ENCODE data around the gene ARHGAP32. TPM values are rescaled to one million over a fixed set of nuclear protein-coding genes. Genes with fewer than 3 reads are reported as not detected.
"Not testable (repeated sequence)": the region's sequence is repeated elsewhere in the genome, so short reads cannot be mapped to it uniquely, and the experiment has no call there.

Gene ARHGAP32
- total RNA-seq, 2 experiments from 2014 or later = 8.7 to 10.0 TPM

DNA sequence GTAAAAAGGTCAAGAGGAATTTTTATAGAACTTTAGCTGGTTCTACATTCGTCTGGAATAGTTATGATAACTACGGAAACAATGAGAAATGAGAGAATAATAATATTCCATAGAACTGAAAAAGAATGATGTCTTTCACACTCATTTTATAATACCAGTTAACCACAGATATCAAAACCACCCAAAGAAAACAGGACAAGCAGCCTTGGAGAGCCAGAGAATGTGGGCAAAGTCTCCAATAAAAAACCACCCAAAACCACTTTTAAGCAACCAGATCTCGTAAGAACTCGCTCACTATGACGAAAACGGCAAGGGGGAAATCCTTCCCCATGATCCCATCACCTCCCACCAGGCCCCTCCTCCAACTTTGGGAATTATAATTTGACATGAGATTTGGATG lies 60.8 kb downstream of the ARHGAP32 start:
- H3K27ac ChIP-seq (ENCODE audit: low read depth in 1 of 2, low read length in 2 of 2) = no peak overlapping the region
- no peak for ATAC-seq (ENCODE audit: poor library complexity)
- ChIA-PET POLR2A (no interaction called here), CTCF (no interaction called here)
- no peaks in the 10 kb centered on the region for H3K27me3 ChIP-seq (ENCODE audit: control insufficient read depth in 1 of 2, insufficient read depth in 2 of 2, low read length in 2 of 2)
- H3K9me3 Mint-ChIP-seq = no peaks in the 10 kb centered on the region
- no peaks in the 10 kb centered on the region for H3K36me3 Mint-ChIP-seq (ENCODE audit: low read depth)
- H3K4me3 ChIP-seq (ENCODE audit: low read length) = no peak overlapping the region
- TF ChIP-seq, protein P1, sequence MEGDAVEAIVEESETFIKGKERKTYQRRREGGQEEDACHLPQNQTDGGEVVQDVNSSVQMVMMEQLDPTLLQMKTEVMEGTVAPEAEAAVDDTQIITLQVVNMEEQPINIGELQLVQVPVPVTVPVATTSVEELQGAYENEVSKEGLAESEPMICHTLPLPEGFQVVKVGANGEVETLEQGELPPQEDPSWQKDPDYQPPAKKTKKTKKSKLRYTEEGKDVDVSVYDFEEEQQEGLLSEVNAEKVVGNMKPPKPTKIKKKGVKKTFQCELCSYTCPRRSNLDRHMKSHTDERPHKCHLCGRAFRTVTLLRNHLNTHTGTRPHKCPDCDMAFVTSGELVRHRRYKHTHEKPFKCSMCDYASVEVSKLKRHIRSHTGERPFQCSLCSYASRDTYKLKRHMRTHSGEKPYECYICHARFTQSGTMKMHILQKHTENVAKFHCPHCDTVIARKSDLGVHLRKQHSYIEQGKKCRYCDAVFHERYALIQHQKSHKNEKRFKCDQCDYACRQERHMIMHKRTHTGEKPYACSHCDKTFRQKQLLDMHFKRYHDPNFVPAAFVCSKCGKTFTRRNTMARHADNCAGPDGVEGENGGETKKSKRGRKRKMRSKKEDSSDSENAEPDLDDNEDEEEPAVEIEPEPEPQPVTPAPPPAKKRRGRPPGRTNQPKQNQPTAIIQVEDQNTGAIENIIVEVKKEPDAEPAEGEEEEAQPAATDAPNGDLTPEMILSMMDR (IDR thresholded peaks at IDR 0.05) = no peak
- H3K27ac Mint-ChIP-seq = no peak overlapping the region
- no peak overlapping the region for H3K4me3 Mint-ChIP-seq
- intact Hi-C loops (cut with DNase I, micrococcal nuclease) = no loop called here
- no peaks in the 10 kb centered on the region for H3K4me1 Mint-ChIP-seq (ENCODE audit: low read depth)
- H3K9me3 ChIP-seq (ENCODE audit: control insufficient read depth in 1 of 2, insufficient read depth in 1 of 2, low read length in 2 of 2) = no peaks in the 10 kb centered on the region
- no peaks in the 10 kb centered on the region for H3K4me1 ChIP-seq (ENCODE audit: insufficient read depth, low read length)
- no peaks in the 10 kb centered on the region for H3K27me3 Mint-ChIP-seq
- DNase-seq = no peak
- no peaks in the 10 kb centered on the region for H3K36me3 ChIP-seq (ENCODE audit: insufficient read depth, low read length)

DNA sequence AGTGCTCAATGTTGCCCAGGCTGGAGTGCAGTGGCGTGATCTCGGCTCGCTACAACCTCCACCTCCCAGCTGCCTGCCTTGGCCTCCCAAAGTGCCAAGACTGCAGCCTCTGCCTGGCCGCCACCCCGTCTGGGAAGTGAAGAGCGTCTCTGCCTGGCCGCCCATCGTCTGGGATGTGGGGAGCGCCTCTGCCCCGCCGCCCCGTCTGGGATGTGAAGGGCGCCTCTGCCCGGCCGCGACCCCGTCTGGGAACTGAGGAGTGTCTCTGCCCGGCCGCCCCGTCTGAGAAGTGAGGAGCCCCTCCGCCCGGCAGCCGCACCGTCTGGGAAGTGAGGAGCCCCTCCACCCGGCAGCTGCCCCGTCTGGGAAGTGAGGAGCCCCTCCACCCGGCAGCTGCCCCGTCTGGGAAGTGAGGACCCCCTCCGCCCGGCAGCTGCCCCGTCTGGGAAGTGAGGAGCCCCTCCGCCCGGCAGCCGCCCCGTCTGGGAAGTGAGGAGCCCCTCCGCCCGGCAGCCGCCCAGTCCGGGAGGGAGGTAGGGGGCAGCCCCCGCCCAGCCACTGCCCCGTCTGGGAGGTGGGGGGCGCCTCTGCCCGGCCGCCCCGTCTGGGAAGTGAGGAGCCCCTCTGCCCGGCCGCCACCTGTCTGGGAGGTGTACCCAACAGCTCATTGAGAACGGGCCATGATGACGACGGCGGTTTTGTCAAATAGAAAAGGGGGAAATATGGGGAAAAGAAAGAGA lies 63.1 kb downstream of the ARHGAP32 start:
- H3K27ac Mint-ChIP-seq; DNase-seq; POLR2A ChIA-PET; H3K27me3 Mint-ChIP-seq; H3K27ac ChIP-seq (ENCODE audit: low read depth in 1 of 2, low read length in 2 of 2); ATAC-seq (ENCODE audit: poor library complexity); H3K4me1 Mint-ChIP-seq (ENCODE audit: low read depth); CTCF ChIA-PET; H3K9me3 ChIP-seq (ENCODE audit: control insufficient read depth in 1 of 2, insufficient read depth in 1 of 2, low read length in 2 of 2); H3K36me3 Mint-ChIP-seq (ENCODE audit: low read depth); H3K9me3 Mint-ChIP-seq; H3K27me3 ChIP-seq (ENCODE audit: control insufficient read depth in 1 of 2, insufficient read depth in 2 of 2, low read length in 2 of 2); H3K36me3 ChIP-seq (ENCODE audit: insufficient read depth, low read length); H3K4me3 ChIP-seq (ENCODE audit: low read length); H3K4me3 Mint-ChIP-seq; H3K4me1 ChIP-seq (ENCODE audit: insufficient read depth, low read length): not testable (repeated sequence)
- intact Hi-C loops (cut with DNase I, micrococcal nuclease) = loop anchor here in 1 of 2 experiments (10.0 kb wide), 1 partner anchor 106 kb away; no protein-coding TSS in a partner anchor

DNA sequence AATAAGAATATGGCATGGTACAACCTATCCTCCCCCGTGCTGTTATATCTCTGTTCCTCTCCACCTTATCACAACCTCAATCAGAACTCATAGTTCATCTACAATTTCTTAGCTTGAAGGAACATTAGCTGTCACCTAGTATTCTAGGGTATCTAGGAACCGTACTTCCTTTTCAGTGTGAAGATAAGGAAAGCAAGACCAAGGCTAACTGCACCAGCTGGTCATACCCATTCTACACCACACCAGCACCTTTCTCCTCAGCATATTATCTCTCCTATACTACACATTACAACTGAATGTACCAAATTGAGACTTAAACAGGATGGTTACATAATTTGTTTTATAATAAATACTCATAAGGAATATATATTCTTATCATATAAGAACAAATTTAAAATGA lies 73.1 kb downstream of the ARHGAP32 start:
- no peak overlapping the region for H3K27ac Mint-ChIP-seq
- H3K4me1 Mint-ChIP-seq (ENCODE audit: low read depth) = no peaks in the 10 kb centered on the region
- TF ChIP-seq, protein P1 (IDR thresholded peaks at IDR 0.05) = no peak
- ChIA-PET POLR2A (no interaction called here), CTCF (interaction anchor here (0.6 to 1.7 kb wide), 2 partner anchors 213 to 1102 kb away, joined by 3 to 12 read pairs; no protein-coding TSS in a partner anchor)
- intact Hi-C loops (cut with DNase I, micrococcal nuclease) = loop anchor here in 1 of 2 experiments (5.0 kb wide), 1 partner anchor 1013 kb away; no protein-coding TSS in a partner anchor
- no peaks in the 10 kb centered on the region for H3K36me3 ChIP-seq (ENCODE audit: insufficient read depth, low read length)
- H3K4me3 ChIP-seq (ENCODE audit: low read length) = no peak overlapping the region
- H3K9me3 Mint-ChIP-seq = no peaks in the 10 kb centered on the region
- ATAC-seq (ENCODE audit: poor library complexity) (no peak), DNase-seq (no peak)
- no peaks in the 10 kb centered on the region for H3K27me3 ChIP-seq (ENCODE audit: control insufficient read depth in 1 of 2, insufficient read depth in 2 of 2, low read length in 2 of 2)
- no peak overlapping the region for H3K4me3 Mint-ChIP-seq
- H3K9me3 ChIP-seq (ENCODE audit: control insufficient read depth in 1 of 2, insufficient read depth in 1 of 2, low read length in 2 of 2) = no peaks in the 10 kb centered on the region
- no peaks in the 10 kb centered on the region for H3K36me3 Mint-ChIP-seq (ENCODE audit: low read depth)
- no peak overlapping the region for H3K27ac ChIP-seq (ENCODE audit: low read depth in 1 of 2, low read length in 2 of 2)
- no peaks in the 10 kb centered on the region for H3K4me1 ChIP-seq (ENCODE audit: insufficient read depth, low read length)
- no peaks in the 10 kb centered on the region for H3K27me3 Mint-ChIP-seq
